ENCODE measurements around the gene TRABD2B.

Gene TRABD2B

GRCh38 chr1:47788761-47789160, 208.4 kb downstream of the TRABD2B start:
- no peak for DNase-seq

- DNase-seq = no peak
These were observed 209.6 kb downstream of the TRABD2B start for GRCh38 chr1:47787560-47787959.

- no peak for DNase-seq
These were observed 210.9 kb downstream of the TRABD2B start for GRCh38 chr1:47786316-47786715.

GRCh38 chr1:47785561-47786271, 211.5 kb downstream of the TRABD2B start:
- no peak for DNase-seq

GRCh38 chr1:47785118-47785517, 212.1 kb downstream of the TRABD2B start:
- DNase-seq = no peak

GRCh38 chr1:47784497-47784822, 212.7 kb downstream of the TRABD2B start:
- DNase-seq = no peak

- no peak for DNase-seq
These were observed 213.3 kb downstream of the TRABD2B start for GRCh38 chr1:47783638-47784496.

- no peak for DNase-seq
These were observed 214.6 kb downstream of the TRABD2B start for GRCh38 chr1:47782414-47783166.

GRCh38 chr1:47781171-47781959, 215.8 kb downstream of the TRABD2B start:
- no peak for DNase-seq

- no peak for DNase-seq
These were observed 216.7 kb downstream of the TRABD2B start for GRCh38 chr1:47780469-47780995.

- DNase-seq = no peak
These were observed 217.6 kb downstream of the TRABD2B start for GRCh38 chr1:47779613-47780012.

GRCh38 chr1:47778280-47778679, 218.9 kb downstream of the TRABD2B start:
- DNase-seq = no peak

GRCh38 chr1:47777322-47777721, 219.9 kb downstream of the TRABD2B start:
- no peak for DNase-seq

- no peak for DNase-seq
These were observed 220.5 kb downstream of the TRABD2B start for GRCh38 chr1:47776667-47777131.

- DNase-seq = no peak
These were observed 222.0 kb downstream of the TRABD2B start for GRCh38 chr1:47774986-47775834.

- DNase-seq = no peak
These were observed 224.1 kb downstream of the TRABD2B start for GRCh38 chr1:47772960-47773682.

GRCh38 chr1:47772281-47772680, 224.9 kb downstream of the TRABD2B start:
- no peak for DNase-seq

GRCh38 chr1:47771751-47772150, 225.4 kb downstream of the TRABD2B start:
- no peak for DNase-seq

GRCh38 chr1:47769983-47770382, 227.2 kb downstream of the TRABD2B start:
- DNase-seq = no peak

GRCh38 chr1:47769295-47769694, 227.9 kb downstream of the TRABD2B start:
- DNase-seq = no peak

- no peak for DNase-seq
These were observed 229.5 kb downstream of the TRABD2B start for GRCh38 chr1:47767741-47768100.
